HG03060 (cell line): Measurements from ENCODE around the gene TAS2R40.

Experiments used
- ATAC-seq: cut with Tn5 transposase; IDR thresholded peaks from one replicate; pipeline ENCODE4 v1.9.1; 2021; ENCODE audit warnings: low read depth, moderate number of reproducible peaks; ENCODE audit not compliant: unreplicated experiment

The TAS2R40 gene

GRCh38 chr7:143222782-143223181, 945 bp downstream of the TAS2R40 start:
- no peak for ATAC-seq

DNA sequence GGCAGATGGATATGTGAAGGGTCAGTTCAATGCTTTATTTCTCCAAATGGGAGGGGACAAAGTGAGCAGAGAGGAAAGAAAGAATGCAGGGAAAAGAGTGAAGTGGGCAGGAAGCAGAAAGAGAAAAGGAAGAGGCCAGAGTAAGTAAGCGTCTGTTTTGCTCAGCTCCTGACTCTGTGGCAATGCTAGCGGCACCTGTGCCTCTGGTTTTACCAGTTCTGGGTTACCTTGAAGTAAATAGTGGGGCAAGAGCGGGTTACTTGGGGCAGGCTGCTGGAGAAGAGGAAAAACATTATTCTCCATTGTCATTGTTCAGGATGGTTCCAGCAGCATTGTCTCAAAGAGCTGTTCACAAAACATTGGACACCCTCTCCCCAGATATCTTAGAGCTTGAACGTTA, 1.9 kb downstream of the TAS2R40 start:
- no peak for ATAC-seq

- no peak for ATAC-seq
Measured at GRCh38 chr7:143225047-143225446, 3.2 kb downstream of the TAS2R40 start.

DNA sequence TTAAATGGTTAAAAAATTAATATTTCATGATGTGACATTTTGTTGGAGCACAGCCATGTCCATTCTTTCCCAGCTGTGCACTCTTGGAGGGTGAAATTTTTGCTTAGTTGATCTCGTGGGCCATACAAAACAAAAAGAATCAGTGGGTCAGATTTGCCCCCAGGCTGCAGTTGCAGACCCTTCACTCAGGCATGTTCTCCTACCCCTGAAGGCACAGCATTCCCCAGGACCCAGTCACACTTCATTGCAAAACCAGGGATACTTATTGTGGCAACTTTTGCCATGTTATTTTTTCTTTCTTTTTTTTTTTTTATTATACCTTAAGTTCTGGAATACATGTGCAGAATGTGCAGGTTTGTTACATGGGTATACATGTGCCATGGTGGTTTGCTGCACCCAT, 6.0 kb downstream of the TAS2R40 start:
- ATAC-seq: no peak

GRCh38 chr7:143229054-143229790, 7.4 kb downstream of the TAS2R40 start:
- no peak for ATAC-seq

DNA sequence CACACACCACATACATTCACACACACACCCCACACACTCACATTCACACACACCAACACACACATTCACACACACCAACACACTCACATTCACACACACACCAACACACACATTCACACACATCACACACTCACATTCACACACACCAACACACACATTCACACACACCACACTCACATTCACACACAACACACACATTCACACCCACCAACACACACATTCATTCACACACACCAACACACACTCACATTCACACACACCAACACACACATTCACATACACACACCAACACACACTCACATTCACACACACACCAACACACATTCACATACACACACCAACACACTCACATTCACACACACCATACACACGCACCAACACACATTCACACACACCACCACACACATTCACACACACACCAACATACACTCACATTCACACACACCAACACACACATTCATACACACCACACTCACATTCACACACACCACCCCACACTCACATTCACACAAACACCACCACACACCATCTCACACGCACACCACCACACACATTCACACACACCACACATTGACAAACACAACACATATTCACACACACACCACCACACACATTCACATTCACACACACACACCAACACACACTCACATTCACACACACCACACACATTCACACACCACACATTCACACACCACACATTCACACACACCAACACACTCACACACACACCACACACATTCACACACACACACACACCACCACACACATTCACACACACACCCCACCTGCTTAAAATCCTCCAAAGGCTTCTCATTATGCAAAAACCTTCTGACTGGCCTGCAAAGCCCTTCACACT, 9.0 kb downstream of the TAS2R40 start:
- ATAC-seq: no peak

DNA sequence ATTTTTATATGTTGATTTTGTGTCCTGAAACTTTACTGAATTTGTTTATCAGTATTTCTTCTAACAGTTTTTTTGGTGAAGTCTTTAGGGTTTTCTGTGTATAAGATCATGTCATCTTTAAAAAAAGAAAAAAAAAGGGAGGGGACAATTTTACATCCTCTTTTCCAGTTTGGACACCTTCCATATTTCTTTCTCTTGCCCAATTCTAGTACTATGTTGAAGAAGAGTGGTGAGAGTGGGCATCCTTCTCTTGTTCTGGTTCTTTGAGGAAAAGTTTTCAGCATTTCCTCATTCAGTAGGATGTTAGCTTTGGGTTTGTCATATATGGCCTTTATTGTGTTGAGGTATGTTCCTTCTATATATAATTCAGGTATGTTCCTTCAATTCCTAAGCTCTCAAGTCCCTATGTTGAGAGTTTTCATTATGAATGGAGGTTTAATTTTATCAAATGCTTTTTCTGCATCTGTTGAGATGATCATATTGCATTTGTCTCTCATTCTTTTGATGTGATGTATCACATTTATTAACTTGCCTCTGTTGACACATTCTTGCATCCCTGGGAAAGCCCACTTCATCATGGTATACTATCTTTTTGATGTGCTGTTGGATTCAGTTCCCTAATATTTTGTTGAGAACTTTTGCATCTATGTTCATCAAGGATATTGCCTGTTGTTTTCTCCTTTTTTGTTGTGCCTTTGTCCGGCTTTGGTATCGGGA, 12.1 kb downstream of the TAS2R40 start:
- no peak for ATAC-seq

DNA sequence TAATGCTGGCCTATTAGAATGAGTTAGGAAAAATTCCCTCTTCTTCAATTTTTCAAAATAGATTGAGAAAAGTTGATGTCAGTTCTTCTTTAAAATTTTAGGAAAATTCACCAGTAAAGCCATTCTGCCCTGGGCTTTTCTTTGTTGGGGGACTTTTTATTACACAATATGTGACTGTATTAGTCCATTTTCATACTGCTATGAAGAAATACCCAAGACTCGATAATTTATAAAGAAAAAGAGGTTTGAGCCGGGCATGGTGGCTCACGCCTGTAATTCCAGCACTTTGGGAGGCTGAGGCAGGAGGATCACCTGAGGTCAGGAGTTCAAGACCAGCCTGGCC, 12.7 kb downstream of the TAS2R40 start:
- no peak for ATAC-seq

- no peak for ATAC-seq
Measured at GRCh38 chr7:143235561-143235960, 13.7 kb downstream of the TAS2R40 start.

GRCh38 chr7:143236408-143236990, 14.7 kb downstream of the TAS2R40 start:
- ATAC-seq: no peak

DNA sequence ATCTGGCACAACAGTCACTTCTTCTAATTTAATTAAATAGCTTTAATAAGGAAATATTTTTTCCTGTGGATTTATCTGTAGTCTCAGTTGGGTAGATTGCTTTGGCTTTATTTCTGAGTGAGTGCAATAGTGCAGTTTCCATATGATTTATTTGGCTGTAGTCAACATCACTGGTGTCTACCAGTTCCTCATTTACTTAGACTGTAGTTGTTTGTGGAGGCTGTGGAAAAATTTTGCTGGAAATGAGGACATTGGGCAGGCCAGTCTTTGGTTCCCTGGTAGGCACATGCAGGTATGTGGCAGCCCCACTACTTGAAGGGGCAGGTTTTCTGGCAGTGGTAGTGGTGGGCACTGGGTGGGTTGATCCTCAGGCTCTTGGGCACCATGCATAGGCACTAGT, 15.5 kb downstream of the TAS2R40 start:
- ATAC-seq: no peak

- no peak for ATAC-seq
Measured at GRCh38 chr7:143238289-143238980, 16.6 kb downstream of the TAS2R40 start.

DNA sequence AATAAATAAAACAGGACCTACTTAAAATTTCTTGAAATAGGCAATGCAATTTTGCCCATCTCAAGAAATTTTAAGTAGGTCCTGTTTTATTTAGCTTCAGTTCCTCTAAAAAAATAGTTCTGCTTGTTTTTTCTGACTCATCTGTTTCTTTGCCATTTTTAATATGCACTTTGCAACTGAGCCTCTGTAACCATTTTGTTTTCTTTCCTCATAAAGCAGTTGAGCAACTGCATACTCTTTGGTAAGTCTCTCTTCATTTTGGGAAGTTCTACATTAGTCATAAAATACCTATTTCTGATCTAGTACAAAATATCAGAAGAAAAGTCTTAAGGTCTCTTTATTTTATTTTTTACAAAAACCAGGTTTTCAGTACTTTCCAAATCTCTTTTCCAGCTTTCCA, 18.0 kb downstream of the TAS2R40 start:
- ATAC-seq: no peak

DNA sequence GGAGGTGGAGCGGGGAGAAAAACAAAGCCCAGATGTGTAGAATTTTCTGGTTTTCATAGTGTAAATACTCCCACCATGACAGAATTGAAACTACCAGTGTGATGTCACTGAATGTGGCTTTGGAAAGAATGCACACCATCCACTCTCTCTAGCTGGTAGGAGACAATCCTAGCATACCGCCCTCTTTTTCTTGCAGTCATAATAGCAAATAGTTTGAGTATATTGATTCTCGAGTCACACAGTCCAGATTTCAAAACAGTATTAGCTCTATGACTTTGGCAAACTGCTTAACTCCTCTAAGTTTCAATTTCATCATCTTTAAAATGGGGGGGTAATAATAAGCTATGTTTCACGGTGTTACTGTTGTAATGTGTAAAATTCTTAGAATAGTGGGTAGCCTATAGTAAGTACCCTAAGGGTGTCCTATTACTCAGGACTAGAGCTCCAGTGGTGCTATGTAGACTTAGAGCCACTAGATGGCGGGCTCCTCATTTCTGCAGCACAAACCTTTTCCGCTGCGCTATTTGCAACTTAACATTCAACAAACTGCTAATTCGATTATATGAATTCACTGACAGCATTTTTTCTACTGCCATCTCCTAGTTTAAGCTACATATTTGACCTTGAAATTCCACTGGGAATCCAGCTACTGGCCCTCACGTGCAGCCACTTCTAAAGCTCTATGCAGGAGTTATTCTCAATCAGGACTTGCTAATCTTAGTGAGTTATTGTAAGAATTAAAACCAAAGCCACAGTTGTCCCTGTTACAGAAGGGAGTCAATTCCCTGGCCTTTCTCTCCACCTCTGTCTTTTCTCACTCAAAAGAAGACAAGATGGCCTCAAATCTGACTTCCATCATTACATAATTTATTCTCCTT, 18.7 kb downstream of the TAS2R40 start:
- peak; percentile 74 for ATAC-seq

- no peak for ATAC-seq
Measured at GRCh38 chr7:143242306-143242705, 20.5 kb downstream of the TAS2R40 start.

DNA sequence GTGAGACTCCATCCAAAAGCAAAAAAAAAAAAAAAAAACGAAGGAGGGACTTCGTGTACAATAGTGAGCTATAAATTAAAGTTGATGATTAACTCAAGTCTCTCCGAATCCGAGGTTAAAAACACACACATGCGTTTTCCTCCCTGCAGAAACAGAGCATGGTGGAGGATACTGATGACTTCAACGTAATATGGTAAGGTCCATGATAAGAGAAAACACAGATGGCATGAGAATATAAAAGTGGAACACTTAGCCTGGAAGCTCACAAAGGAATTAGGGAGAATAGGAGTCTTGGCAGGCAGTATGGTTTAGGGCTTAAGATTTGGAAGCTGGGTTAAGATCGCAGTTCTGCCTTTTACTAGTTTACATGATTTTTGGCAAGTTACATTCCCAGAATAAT, 21.3 kb downstream of the TAS2R40 start:
- no peak for ATAC-seq

- no peak for ATAC-seq
Measured at GRCh38 chr7:143243614-143244013, 21.8 kb downstream of the TAS2R40 start.

DNA sequence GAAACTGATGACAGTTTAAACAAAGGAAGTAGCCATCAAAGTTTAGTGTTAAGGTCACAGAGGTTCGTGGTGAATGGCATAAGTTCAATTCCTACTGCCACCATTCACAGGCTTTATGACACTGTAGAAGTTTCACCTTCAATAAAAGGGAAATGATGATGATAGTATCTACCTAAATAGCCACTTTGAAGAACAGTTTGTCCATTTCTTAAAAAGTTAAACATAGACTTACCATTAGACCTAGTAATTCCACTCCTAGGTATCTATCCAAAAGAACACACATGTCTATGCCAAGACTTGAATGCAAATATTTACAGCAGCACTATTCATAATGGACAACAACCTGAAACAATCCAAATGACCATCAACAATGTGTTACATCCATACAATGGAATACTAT, 22.5 kb downstream of the TAS2R40 start:
- ATAC-seq: no peak

DNA sequence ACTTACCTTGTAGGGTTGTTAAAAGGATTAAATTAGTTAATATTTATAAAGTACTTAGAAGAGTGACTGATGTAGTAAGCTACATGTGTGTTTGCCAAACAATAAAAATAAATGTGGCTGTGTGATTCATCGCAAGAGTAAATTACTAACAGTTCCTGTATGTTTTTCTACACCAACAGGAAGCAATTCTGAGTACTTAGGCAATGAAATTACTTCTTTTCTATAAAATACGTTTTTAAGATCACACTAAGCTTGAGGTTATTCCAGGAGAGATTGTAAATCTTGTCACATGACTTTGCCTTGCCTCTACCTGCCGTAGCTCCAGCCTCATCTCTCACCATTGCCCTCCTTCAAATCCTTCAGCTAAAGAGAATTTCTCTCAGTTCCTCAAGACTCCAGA, 23.3 kb downstream of the TAS2R40 start:
- ATAC-seq: no peak

DNA sequence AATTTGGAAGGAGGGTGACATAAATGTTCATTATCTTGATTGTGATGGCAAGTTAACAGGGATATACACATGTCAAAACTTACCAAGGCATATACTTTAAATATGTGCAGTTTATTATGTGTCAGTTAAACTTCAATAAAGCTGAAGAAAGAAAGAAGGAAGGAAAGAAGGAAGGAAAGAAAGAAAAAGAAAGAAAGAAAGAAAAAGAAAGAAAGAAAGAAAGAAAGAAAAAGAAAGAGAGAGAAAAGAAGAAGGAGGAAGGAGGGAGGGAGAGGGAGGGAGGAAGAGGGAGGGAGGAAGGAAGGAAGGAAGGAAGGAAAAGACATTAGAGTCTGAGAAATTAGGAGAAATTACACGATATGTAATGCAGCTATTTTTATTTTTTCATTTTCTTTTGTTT, 25.5 kb downstream of the TAS2R40 start:
- ATAC-seq: no peak
